ENCODE results near the gene CORO6. TPM values are rescaled to one million over a fixed set of nuclear protein-coding genes. Genes with fewer than 3 reads are reported as not detected.
A peak's percentile ranks its signal among the peaks of the same experiment; 100 is the strongest.

Gene CORO6
- total RNA-seq, 1 donor, result 20.3 TPM

DNA sequence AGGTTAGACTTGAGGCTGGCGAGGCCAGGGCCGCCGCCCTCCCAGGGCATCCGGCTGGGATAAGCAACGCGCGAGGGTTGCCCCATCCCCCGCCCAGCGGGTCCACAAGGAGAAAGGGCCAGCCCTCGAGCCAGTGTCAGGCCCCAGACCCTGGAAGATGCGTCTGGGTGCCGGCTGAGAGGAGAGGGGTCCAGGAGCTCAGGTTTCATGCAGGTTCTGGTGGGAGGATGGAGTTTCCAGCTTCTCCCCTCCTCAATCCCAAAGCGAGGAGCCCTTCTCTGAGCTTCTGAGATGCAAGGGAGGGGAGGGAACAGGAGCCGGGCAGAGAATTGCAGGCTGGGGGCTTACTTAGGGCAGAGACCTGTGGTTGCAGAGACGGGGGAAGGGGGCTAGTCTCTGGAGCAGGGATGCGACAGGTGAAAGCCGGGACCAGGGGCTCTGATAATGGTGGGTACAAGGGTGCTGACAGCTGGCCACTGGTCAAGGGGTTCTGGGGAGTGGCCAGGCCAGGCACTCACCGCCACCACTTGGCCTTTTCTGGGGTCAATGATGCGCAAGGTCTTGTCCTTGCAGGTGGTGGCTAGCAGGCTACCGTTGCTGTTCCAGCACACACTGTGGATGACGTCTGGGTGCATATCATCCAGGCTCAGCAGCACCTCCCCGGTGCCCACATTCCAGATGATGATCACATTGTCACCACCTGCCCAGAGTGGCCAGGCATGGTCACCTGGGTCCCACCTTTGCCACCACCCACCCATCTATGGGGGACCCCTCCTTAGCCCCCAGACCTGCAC lies 4.2 kb downstream of the CORO6 start:
- H3K4me2 ChIP-seq (ENCODE audit: insufficient read depth, low read length), result no peak overlapping the region
- TF ChIP-seq, protein P1, sequence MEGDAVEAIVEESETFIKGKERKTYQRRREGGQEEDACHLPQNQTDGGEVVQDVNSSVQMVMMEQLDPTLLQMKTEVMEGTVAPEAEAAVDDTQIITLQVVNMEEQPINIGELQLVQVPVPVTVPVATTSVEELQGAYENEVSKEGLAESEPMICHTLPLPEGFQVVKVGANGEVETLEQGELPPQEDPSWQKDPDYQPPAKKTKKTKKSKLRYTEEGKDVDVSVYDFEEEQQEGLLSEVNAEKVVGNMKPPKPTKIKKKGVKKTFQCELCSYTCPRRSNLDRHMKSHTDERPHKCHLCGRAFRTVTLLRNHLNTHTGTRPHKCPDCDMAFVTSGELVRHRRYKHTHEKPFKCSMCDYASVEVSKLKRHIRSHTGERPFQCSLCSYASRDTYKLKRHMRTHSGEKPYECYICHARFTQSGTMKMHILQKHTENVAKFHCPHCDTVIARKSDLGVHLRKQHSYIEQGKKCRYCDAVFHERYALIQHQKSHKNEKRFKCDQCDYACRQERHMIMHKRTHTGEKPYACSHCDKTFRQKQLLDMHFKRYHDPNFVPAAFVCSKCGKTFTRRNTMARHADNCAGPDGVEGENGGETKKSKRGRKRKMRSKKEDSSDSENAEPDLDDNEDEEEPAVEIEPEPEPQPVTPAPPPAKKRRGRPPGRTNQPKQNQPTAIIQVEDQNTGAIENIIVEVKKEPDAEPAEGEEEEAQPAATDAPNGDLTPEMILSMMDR (IDR thresholded peaks at IDR 0.05; ENCODE audit: extremely low read depth, low read depth, low read length), result no peak
- DNase-seq (ENCODE audit: insufficient read length, low spot score, missing footprints), result no peak
- H3K79me2 ChIP-seq (ENCODE audit: insufficient read depth, low read length), result no peaks in the 10 kb centered on the region
- no peaks in the 10 kb centered on the region for H3K9me3 ChIP-seq (ENCODE audit: low read depth, low read length)
- no peak overlapping the region for H2AFZ ChIP-seq (ENCODE audit: low read length)
- H3K4me1 ChIP-seq (ENCODE audit: insufficient read depth, low read length), result peaks cover 20% of the 10 kb centered on the region
- H3K4me3 ChIP-seq (ENCODE audit: insufficient read depth, low read length), result no peak overlapping the region
- peaks cover 12% of the 10 kb centered on the region for H4K20me1 ChIP-seq (ENCODE audit: insufficient read depth, low read length)
- no peaks in the 10 kb centered on the region for H3K36me3 ChIP-seq (ENCODE audit: insufficient read depth, low read length)
- no peak overlapping the region for H3K27ac ChIP-seq (ENCODE audit: low read depth, low read length)
- no peaks in the 10 kb centered on the region for H3K27me3 ChIP-seq (ENCODE audit: insufficient read depth, low read length)

DNA sequence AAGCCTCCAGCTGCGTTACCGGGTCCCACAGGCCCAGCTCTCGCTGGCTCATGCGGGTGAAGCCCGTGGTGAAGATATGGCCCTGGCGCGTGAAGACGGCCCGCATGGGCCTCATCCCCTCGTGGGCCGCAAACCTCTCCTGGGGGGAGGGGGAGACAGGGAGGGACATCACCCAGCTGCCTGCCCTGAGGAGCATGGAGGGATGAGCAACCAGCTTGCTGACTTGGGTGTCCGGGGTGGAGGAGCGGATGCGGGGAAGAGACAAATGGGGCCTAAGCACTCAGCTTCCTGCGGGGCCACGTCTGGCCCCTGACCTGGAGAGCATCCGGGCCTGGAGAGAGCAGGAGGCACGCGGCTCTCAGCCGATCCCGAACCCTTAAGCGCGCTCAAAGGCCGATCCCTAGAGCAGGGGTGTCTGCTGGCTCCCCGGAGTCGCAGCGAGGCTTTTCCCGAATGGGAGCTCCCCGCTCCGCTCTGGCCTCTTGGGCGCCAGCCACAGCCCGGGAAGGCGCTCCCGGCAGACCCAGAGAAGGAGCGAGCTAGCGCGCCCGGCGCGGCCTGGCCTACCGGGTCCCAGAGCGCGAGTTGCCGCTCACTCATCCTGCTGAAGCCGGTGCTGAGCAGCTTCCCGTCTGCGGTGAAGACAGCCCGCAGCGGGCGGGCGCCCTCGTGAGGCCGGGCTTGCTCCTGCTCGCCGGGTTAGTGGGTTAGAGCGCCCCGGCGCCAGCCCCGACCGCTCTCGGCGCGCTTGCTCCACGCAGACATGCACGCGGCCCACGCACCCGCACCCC lies 5.0 kb downstream of the CORO6 start:
- peaks cover 23% of the 10 kb centered on the region for H3K4me1 ChIP-seq (ENCODE audit: insufficient read depth, low read length)
- H3K27ac ChIP-seq (ENCODE audit: low read depth, low read length), result no peak overlapping the region
- H4K20me1 ChIP-seq (ENCODE audit: insufficient read depth, low read length), result peaks cover 12% of the 10 kb centered on the region
- DNase-seq (ENCODE audit: insufficient read length, low spot score, missing footprints), result peak; percentile 87
- TF ChIP-seq, protein P1 (IDR thresholded peaks at IDR 0.05; ENCODE audit: extremely low read depth, low read depth, low read length), result peak; percentile 32
- H3K27me3 ChIP-seq (ENCODE audit: insufficient read depth, low read length), result no peaks in the 10 kb centered on the region
- H3K4me3 ChIP-seq (ENCODE audit: insufficient read depth, low read length), result peak overlapping the region; percentile 25
- no peak overlapping the region for H2AFZ ChIP-seq (ENCODE audit: low read length)
- no peaks in the 10 kb centered on the region for H3K79me2 ChIP-seq (ENCODE audit: insufficient read depth, low read length)
- H3K36me3 ChIP-seq (ENCODE audit: insufficient read depth, low read length), result no peaks in the 10 kb centered on the region
- peak overlapping the region; percentile 34 for H3K4me2 ChIP-seq (ENCODE audit: insufficient read depth, low read length)
- H3K9me3 ChIP-seq (ENCODE audit: low read depth, low read length), result no peaks in the 10 kb centered on the region

DNA sequence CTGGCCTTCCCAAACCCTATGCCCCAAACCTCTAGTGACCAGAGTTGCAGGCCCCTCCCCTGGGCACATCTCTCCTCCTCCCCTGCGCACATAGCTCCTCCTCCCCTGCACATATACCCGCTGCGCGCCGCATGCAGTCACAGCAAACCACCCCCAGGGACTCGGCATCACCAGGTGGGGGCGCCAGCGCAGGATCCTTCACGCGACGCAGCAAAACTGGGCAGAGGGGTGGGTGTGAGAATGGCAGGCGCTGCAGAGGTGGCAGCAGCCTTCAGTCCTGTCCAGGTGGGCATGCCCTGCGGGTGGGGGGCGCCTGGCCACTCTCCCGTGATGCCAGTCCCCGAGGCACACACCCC lies 5.6 kb downstream of the CORO6 start:
- TF ChIP-seq, protein P1 (IDR thresholded peaks at IDR 0.05; ENCODE audit: extremely low read depth, low read depth, low read length), result peak; percentile 33
- H3K4me2 ChIP-seq (ENCODE audit: insufficient read depth, low read length), result no peak overlapping the region
- H4K20me1 ChIP-seq (ENCODE audit: insufficient read depth, low read length), result peaks cover 12% of the 10 kb centered on the region
- peak; percentile 93 for DNase-seq (ENCODE audit: insufficient read length, low spot score, missing footprints)
- no peak overlapping the region for H3K4me3 ChIP-seq (ENCODE audit: insufficient read depth, low read length)
- H3K27ac ChIP-seq (ENCODE audit: low read depth, low read length), result no peak overlapping the region
- no peaks in the 10 kb centered on the region for H3K79me2 ChIP-seq (ENCODE audit: insufficient read depth, low read length)
- H3K36me3 ChIP-seq (ENCODE audit: insufficient read depth, low read length), result no peaks in the 10 kb centered on the region
- peaks cover 22% of the 10 kb centered on the region for H3K4me1 ChIP-seq (ENCODE audit: insufficient read depth, low read length)
- H3K27me3 ChIP-seq (ENCODE audit: insufficient read depth, low read length), result no peaks in the 10 kb centered on the region
- no peaks in the 10 kb centered on the region for H3K9me3 ChIP-seq (ENCODE audit: low read depth, low read length)
- no peak overlapping the region for H2AFZ ChIP-seq (ENCODE audit: low read length)

Measured in osteoblast (primary cell).